Astrocyte of the cerebellum (primary cell): ENCODE measurements around the gene AXIN2.

Experiments
- DNase-seq: peaks from one replicate; pipeline ENCODE4 v3.0.0-alpha.2; 2011; ENCODE audit warnings: low read depth
- H3K4me3 ChIP-seq: 2 replicates; pipeline ENCODE4 v1.5.1; 2011; ENCODE audit warnings: mild to moderate bottlenecking, low read depth, low read length, moderate library complexity
- CTCF ChIP-seq: IDR thresholded peaks from 2 replicates; pipeline ENCODE4 v1.5.1; 2012; ENCODE audit warnings: low read length, low read depth, moderate library complexity, mild to moderate bottlenecking; ENCODE audit errors: missing control alignments
- in situ Hi-C: cut with HindIII; loops from 2 replicates; pipeline ENCODE4 v1.10.0; 2017; ENCODE audit warnings: low sequenced_read_pairs

Gene AXIN2

DNA sequence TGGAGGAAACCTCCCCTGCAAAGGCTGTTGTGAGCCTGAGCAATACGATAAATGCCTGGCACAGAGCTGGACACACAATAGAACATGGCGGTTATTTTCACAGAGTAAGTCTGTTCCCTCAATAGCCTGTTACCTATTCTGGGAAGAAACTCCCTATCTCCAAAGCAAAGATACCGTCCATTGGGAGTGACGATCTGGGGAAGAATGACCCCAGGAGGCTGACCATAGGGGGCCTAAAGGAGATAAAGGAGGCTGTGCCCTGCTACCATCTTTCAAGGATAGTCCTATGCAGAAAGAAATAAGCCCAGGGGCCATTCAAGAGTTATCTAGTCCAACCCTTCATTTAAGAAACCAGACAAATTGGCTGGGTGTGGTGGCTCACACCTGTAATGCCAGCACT lies 4.1 kb upstream of the AXIN2 start:
- no peak overlapping the region for H3K4me3 ChIP-seq
- TF ChIP-seq CTCF = no peak
- DNase-seq = no peak
- in situ Hi-C loops = no loop called here

- in situ Hi-C loops = no loop called here
- no peak overlapping the region for H3K4me3 ChIP-seq
- no peak for DNase-seq
- TF ChIP-seq CTCF = no peak
These were observed 3.3 kb upstream of the AXIN2 start for GRCh38 chr17:65564793-65565192.

DNA sequence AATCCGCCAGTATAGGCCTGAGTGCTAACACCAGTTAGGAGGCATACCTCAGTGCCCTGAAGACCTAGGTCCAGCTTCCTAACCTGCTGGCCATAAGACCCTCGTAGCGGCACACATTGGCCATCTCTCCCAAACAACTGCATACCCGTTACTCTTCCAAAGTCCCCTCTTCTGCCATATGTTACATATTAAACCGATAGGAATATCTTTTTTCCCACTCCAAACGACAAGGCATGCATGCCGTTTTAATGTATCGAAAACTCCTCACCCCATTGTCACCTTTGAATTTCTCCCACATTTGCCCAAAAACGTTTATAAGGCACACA lies 721 bp upstream of the AXIN2 start:
- in situ Hi-C loops = no loop called here
- TF ChIP-seq CTCF = no peak
- peak overlapping the region; percentile 40 for H3K4me3 ChIP-seq
- no peak for DNase-seq

- H3K4me3 ChIP-seq = no peak overlapping the region
- peak; percentile 80 for DNase-seq
- no peak for TF ChIP-seq CTCF
- in situ Hi-C loops = no loop called here
These were observed 608 bp downstream of the AXIN2 start for GRCh38 chr17:65560628-65561451.

DNA sequence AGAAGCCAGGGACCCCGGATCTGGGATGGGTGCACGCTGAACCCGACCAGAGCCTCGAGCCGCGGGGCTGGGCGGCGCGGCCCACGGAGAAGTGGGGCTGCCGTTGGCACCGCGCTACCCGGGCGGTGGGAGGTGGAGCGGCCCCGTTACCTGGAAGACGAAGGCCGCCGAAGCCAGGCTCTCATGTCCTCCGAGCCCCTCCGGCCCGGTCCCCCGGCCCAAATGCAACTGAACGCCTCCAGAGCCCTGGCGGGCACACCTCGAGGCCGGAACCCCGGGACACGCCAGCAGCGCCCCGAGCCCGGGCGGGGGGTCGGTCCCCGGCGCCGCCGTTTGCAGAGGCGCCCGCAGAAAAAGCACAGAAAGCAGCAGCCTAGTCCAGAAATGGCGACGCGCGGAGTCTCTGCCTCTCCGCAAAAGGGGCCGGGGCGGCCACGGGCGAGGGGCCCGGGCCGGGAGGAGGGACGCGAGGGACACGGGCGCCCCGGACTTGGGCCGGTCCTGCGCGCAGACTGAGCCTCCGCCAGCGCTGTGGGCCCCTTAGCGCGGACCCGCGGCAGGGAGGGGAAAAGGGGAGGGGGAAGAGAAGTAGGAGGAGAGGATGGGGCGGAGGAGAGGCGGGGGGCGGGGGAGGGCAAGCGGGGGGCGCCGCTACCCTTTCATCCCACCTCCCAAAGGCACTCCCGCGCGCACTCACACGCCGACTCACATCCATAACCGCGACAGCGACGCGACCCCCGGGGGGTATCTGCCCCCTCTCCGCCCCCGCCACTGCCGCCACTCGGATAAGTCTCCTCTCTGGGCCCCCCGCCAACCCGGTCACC lies 1.4 kb downstream of the AXIN2 start:
- H3K4me3 ChIP-seq = no peak overlapping the region
- in situ Hi-C loops = loop anchor here (10.0 kb wide), 1 partner anchor 425 kb away; no protein-coding TSS in a partner anchor
- TF ChIP-seq CTCF = no peak
- DNase-seq = no peak

DNA sequence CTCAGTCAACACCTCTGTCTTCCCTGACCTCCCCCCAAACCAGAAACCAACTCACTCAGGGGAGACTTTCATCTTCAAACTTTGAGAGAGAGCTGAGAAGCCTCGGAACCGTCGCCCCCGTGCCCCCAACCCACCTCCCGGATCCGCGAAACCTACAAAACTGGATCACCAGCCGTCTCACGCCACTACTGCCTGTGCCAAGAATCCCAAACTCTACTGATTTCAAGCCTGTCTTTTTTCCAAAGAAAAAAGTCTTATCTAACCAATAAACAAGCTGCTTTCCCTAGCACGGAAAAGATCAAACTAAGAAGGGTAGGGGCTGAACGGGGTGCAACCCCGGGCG lies 2.0 kb downstream of the AXIN2 start:
- no peak for DNase-seq
- in situ Hi-C loops = loop anchor here (10.0 kb wide), 1 partner anchor 425 kb away; no protein-coding TSS in a partner anchor
- H3K4me3 ChIP-seq = no peak overlapping the region
- no peak for TF ChIP-seq CTCF
